GM19463 (cell line): ENCODE results near the gene RAPH1.
"Not testable (repeated sequence)": the region's sequence is repeated elsewhere in the genome, so short reads cannot be mapped to it uniquely, and the experiment has no call there.

ENCODE experiments used
- ATAC-seq: cut with Tn5 transposase; IDR thresholded peaks from one replicate; pipeline ENCODE4 v1.9.1; 2021; ENCODE audit warnings: mild to moderate bottlenecking, moderate library complexity; ENCODE audit not compliant: unreplicated experiment

Gene RAPH1

DNA sequence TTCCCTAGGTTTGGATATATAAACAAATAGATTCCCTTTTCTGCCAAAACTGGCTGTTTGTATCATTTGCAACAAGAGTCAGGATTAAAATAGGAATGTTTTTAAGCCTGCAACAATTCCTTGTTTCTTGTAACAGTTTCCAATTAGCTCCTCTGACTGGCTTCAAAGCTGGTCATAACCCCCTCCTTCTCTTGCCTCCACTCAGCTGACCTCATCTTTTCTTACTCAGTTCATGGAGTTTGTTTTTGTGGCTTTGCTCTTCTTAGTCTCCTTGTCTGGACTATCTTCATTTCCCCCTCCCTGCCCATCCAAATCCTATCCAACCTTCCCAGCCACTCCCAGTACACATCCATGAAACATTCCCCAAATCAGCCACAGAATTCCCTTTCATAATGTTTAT, 14.3 kb upstream of the RAPH1 start:
- ATAC-seq, result no peak

DNA sequence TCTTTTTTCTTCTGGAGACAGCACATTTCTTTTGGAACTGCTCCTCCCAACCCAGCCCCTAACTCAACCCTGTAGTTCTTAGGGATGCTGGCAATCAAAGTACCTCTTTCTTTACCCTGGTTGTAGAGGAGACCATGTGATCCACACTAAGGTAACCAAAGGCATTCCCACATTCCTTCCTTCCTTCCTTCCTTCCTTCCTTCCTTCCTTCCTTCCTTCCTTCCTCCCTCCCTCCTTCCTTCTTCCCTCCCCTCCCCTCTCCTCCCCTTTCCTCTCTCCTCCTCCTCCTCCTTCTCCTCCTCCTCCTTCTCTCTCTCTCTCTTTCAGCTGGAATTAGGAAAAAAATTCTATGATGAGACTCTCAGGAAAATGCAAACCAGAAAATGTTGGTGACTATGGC, 13.8 kb upstream of the RAPH1 start:
- ATAC-seq, result no peak

DNA sequence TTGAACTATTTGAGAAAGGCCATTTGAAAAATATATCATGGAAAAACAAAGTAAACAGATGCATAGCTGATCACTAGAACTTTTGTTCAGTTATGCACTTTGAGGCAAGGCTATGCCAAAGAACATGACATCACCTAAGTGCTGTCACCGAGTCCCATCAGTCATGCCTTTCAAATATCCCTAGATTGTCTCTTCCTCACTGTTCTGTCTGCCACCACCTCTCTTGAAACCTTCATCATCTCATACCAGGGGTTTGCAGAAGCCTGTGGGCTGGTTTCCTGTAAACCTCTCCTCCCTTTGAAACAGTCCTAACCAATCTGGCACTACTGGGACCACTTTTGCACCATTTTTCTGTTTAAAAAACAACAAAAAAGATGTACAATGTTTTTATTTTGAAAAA, 12.3 kb upstream of the RAPH1 start:
- no peak for ATAC-seq

DNA sequence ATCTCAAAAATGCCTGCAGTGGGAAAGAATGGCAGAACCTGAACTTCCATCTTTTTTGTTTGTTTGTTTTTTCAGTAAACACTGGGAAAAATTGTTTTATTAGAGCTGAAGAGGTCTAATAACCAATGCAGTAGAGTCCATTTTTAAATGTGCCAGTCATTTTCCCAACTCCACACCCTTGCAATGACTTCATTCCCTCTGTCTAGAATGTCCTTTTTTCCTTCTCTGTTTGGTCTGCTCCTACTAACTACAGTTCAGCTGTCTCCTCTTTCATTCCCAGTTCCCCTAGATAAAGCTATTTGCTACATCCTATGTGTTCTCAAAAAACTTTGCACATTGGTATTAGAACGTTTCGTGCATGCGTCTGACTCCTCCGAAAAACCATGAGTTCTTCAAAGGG, 9.3 kb upstream of the RAPH1 start:
- no peak for ATAC-seq

DNA sequence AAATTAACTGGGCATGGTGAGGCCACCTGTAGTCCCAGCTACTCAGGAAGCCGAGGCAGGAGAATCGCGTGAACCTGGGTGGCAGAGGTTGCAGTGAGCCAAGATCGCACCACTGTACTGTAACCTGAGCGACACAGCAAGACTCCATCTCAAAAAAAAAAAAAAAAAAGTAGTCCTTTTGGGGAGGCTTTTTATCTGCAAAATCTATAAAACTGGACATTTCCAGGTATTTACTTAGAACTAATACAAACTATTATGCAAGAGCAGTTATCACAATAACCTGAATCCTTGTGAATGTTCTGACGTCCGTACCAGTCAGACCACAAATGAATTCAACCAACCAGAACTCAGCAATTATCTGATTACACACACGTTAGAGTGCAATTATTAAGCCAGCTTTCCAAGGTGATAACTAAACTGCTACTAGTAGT, 8.8 kb upstream of the RAPH1 start:
- ATAC-seq, result no peak

DNA sequence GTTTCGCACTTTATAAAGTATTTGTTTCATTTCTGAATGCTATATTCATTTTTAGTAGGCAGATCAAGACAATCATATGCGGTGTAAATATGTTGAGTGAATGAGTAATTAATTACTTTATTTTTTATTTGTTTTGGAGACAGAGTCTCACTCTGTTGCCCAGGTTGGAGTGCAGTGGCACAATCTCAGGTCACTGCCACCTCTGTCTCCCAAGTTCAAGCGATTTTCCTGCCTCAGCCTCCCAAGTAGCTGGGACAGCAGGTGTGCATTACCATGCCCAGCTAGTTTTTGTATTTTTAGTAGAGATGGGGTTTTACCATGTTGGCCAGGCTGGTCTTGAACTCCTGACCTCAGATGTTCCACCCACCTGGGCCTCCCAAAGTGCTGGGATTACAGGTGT, 5.5 kb upstream of the RAPH1 start:
- ATAC-seq, result not testable (repeated sequence)

DNA sequence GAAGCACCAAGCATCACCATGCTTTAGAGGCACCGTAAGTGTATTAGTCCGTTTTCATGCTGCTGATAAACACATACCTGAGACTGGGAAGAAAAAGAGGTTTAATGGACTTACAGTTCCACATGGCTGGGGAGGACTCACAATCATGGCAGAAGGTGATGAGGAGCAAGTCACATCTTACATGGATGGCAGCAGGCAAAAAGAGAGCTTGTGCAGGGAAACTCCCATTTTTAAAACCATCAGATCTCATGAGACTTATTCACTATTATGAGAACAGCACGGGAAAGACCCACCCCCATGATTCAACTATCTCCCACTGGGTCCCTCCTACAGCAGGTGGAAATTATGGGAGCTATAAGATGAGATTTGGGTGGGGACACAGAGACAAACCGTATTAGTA, 3.1 kb upstream of the RAPH1 start:
- ATAC-seq, result not testable (repeated sequence)

DNA sequence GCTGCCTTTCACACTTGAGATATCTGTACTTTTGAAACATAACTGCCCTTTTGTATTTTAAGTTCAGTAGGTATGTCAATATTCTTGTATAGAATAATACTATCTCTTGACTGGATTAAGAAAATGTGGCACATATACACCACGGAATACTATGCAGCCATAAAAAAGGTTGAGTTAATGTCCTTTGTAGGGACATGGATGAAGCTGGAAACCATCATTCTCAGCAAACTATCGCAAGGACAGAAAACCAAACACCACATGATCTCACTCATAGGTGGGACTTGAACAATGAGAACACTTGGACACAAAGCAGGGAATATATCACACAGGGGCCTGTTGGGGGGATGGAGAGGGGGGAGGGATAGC, 1.5 kb upstream of the RAPH1 start:
- ATAC-seq, result not testable (repeated sequence)

DNA sequence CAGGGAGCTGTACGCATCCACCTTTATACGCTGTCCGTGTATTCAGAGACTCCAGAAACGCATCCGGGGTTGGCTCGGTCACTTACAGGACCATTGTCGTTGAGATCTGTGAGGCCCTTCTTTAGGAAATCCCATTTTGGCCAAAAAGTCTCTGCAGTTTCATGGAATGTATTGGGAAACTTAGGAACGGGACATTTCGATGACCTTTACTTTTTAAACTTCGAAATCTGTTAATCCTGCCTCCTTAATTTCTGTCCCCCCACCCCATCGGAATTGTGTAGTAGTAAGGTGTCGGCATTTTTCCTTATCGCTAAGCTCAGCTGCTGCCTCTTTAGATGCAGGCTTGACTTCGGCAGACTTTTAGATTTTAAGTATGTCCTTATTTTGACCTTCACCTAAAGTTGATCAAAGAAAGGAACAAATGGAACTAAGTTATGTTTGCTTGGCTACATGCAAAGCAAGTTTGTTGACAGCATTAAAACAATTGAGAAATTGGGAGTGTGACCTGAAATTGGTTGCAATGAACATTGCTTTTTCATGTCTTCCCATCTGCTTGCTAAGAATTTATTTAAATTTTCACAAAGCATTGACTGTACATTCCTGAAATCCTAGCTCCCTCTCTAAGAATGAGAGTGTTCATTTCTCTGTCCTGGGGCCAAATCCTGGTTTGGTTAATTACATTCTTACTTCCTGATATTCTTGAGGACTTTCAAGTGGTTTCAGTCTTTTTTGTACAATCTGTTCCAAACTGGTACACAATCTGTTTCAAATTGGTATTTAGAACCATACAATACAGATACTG, 884 bp upstream of the RAPH1 start:
- no peak for ATAC-seq

DNA sequence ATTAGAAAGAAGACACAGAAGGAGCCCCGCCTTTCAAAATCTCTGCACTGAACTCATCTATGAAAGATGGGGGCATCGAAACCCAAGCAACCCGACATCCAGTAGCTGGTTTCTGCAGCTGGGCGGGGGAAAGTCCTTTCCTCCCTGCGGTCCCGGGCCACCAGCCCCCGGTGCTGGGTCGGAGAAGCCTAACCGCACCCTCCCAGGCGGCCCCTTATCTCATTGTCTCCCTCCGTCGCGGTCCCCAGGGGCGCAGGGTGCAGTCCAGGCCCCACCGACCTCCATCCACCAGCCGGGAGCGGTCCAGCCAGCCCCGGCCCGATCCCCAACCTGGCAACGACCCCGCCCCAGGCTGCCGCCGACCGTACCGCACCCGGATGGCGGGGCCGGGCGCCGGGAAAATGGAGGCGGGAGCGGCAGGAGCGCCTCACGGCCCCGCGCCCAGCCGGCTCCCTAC, 452 bp downstream of the RAPH1 start:
- peak; percentile 43 for ATAC-seq

DNA sequence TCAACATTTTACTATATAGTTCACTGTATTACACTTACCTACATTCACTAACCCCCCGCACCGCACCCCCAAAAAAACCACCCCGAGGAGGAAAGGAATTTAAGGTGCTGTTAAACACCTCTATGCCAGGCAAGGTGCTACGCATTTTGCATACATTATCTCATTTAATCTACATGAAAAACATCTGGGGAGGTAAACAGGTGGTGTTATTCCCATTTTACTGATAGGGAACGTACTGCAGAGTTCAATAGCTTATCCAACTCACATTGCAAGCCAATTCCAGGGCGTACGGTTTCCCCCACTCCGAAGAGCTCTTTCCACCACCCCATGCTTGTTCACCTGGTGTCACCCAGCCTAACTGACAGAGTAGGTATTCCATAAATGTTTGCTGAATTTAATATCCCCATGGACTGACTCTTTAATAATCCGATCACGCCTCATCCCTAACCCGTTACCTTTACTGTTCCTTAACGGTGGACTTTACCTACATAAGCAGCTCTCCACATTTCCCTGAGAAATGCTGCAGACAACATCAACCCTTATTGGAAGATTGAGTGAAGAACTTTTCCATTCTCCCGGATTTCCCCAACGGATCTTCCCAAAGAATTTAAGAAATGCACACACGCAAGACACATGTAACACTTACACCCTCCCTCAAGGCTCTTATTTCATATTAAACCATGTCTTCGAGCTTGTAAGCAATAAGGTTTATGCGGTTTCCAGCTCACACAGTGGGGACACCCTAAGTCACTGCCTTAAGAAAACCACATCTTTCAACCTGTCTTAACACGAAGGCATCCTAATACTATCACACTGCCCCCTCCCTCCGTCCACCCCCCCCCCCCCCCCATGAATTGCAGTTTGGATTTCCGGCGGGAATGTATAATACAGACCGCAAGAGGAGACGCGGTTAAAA, 1.2 kb downstream of the RAPH1 start:
- ATAC-seq, result no peak

DNA sequence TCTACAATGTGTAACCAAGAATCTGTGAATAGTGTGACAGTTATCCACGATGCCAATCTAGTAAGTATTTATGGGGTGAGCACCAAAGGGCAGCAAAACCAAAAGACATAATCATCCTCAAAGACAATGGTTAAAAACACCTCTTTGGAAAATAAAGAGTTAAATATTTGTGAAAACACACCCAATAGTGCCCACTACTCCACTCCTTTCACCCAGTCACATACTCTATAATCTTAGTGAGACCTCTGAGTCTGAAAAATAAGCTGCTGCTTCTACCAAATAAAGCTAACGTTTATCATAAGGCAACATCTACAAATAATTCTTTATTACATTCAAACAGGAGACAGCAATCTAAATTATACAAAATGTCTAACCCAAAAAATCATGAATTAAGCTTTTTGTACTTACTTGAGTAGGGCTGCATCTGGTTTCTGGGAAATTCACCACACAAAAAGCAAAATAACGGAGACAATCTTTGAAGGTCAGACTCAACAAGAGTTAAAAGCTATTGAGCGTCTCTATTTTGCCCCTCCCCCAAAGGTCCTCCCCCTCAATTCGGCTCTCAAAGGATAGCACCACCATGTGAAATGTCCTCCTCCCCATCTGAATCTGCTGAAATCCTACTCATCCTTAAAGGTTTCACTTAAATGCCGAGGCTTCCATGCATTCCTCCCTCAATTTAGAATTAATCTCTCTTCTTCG, 2.0 kb downstream of the RAPH1 start:
- no peak for ATAC-seq

DNA sequence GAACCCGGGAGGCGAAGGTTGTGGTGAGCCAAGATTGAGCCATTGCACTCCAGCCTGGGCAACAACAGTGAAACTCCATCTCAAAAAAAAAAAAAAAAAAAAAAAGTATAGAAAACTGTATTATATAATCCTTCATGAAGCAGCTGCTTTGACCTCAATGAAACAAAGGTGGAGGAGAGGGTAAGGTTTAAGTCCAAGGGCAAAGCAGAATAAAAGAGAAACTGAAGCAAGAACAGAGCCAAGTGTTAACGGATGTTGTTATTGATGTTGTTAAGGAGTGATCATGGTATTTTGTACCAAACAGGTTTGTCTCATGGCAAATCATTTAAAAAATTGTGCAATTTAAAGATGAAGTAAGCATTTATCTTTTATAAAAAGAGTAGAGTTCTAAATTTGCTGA, 7.4 kb downstream of the RAPH1 start:
- ATAC-seq, result no peak

DNA sequence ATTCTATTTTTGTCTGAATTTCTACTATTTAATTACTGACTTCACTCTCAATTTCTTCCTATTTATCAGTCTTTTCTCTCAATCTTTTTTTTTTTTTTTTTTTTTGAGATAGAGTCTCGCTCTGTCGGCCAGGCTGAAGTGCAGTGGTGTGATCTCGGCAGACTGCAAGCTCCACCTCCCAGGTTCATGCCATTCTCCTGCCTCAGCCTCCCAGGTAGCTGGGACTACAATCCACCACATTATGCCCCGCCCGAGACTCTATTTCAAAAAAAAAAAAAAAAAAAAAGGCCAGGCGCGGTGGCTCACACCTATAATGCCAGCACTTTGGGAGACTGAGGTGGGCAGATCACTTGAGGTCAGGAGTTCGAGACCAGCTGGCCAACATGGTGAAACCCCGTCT, 21.8 kb downstream of the RAPH1 start:
- not testable (repeated sequence) for ATAC-seq

DNA sequence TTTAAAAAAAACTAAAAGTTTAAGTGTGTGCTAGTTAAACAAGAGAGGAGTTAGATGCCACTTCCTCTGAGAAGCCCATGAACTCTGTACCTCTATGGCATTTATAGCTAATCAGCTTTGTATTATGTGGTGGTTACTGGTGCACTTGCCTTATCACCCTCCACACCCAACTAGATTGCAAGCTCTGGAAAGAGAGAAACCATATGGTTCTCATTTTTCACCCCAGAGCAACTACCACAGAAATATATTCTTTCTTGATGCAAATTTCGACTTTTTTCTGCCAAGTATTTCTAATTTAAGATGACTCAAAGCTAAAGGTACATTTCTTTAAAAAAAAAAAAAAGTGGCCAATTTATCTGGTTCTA, 24.2 kb downstream of the RAPH1 start:
- ATAC-seq, result no peak

DNA sequence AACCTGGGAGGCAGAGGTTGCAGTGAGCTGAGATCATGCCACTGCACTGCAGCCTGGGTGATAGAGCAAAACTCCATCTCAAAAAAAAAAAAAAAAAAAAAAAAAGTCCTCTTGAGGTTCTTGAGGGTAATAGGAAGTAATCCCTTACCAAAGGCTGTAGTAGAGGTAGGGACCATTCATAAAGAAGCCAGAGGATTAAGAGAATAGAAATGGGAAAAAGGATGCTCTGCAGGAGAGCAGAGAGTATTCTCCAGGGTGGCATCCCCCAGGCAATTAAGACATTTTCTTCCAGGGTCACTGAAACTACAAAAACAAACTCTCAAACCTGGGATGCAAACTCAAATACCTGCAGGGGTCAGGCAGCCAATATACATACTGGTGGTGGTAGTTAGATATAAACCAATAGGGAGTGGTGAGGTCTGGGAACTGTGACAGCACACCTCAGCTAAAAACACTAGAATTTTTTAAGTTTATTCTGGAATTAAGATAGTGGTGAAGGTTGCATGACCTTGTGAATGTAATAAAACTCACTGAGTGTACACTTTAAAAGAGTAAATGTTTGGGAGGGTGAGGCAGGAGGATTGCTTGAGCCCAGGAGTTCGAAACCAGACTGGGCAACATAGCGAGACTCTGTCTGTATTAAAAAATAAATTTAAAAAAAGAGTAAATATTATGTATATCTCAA, 24.7 kb downstream of the RAPH1 start:
- no peak for ATAC-seq

DNA sequence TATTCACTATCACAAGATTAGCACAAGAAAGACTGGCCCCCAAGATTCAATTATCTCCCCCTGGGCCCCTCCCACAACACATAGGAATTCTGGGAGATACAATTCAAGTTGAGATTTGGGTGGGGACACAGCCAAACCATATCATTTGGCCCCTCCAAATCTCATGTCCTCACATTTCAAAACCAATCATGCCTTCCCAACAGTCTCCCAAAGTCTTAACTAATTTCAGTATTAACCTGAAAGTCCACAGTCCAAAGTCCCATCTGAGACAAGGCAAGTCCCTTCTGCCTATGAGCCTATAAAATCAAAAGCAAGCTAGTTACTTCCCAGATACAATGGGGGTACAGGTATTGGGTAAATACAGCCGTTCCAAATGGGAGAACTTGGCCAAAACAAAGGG, 31.6 kb downstream of the RAPH1 start:
- not testable (repeated sequence) for ATAC-seq

DNA sequence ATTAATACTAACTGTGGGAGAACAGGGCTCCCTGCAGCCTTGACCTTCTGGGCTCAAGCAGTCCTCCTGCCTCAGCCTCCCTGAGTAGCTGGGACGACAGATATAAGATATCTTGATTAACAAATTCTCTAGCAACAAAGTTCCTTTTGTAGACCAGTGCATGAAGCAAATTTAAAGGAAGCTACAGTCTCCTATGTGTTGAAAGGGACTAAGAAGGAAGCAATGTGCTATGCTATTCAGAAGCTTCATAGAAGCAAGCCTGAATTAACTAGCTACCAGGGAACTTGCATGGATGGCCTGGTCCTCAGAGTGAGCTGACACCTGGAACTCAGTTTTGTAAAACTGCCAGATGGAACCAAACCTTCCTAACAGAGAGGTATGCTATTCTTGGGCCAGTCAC, 33.2 kb downstream of the RAPH1 start:
- no peak for ATAC-seq

DNA sequence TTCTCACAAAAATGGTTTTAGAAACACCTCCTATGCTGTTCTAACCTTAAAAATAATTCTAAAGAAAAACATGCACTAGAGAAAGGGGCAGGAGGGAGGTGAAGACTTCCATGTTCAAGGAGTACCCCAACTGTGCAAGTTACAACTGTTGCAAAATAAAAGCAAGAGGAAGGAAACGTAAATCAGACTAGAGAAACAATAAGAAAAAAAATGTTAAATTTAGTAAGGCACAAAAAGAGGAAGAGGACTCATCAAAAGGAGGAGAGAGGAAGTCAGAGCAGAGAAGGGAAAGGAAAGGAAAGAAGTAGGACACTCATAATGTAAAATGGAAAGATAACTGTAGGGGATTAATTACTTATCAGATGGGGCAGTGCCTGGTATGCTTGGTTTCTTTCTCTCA, 34.1 kb downstream of the RAPH1 start:
- no peak for ATAC-seq

DNA sequence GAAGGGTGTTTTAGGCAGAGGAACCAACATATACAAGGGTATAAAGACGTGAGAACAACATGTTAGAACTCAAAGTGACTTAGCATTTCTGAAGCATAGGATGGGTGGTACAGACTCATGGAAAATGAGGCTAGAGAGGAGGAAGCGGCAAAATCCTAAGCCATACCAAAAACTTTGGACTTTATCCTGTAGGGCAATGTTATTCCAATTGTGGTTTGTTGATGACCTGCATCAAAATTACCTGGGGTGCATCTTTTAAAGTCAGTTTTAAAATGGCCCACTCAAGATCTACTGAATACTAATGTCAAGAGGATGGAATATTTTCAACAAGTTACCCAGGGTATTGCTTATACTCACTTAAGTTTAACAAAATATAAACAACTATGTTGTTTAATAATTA, 34.8 kb downstream of the RAPH1 start:
- no peak for ATAC-seq

DNA sequence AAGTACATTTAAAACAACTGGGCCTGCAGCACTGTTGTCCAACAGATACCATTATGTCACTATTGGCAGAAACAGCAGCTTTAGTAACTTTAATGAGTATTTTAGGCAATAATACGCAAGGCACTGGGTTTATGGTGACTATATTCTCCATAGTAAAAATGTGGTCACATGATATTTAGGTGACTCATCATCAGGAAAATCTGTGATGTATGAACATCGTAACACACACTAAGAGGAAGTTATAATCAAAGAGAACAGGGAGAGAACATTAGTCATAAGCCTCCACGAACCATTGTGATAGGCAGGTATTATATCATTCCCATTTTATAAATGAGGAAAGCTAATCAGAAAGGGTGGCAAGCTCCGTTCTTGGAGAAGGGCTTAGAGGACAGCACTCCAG, 36.9 kb downstream of the RAPH1 start:
- ATAC-seq, result no peak
